GM12801 (cell line): ENCODE measurements around the gene ADSL.

Experiments
- TF ChIP-seq, protein P1 (sequence below): IDR thresholded peaks from one replicate; pipeline ENCODE4 v1.5.1; 2011; ENCODE audit warnings: control low read depth; ENCODE audit not compliant: insufficient read length; ENCODE audit errors: extremely low read depth

Gene ADSL

DNA sequence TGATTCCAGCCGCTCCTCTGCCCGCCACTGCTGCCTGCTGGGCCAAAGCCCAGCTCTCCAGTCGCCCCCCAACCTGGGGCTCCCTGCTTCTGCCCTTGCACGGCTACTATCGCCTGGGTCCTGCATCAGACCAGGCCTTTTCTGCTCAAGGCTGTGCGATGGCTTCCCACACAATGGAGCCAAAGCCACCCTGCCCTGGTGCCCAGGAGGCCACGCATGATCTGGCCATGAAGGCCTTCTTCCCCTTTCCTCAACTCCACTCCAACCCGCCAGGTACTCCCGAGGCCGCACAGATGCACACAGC is 69.9 kb downstream of the ADSL start:
- TF ChIP-seq, protein P1, sequence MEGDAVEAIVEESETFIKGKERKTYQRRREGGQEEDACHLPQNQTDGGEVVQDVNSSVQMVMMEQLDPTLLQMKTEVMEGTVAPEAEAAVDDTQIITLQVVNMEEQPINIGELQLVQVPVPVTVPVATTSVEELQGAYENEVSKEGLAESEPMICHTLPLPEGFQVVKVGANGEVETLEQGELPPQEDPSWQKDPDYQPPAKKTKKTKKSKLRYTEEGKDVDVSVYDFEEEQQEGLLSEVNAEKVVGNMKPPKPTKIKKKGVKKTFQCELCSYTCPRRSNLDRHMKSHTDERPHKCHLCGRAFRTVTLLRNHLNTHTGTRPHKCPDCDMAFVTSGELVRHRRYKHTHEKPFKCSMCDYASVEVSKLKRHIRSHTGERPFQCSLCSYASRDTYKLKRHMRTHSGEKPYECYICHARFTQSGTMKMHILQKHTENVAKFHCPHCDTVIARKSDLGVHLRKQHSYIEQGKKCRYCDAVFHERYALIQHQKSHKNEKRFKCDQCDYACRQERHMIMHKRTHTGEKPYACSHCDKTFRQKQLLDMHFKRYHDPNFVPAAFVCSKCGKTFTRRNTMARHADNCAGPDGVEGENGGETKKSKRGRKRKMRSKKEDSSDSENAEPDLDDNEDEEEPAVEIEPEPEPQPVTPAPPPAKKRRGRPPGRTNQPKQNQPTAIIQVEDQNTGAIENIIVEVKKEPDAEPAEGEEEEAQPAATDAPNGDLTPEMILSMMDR, result no peak

DNA sequence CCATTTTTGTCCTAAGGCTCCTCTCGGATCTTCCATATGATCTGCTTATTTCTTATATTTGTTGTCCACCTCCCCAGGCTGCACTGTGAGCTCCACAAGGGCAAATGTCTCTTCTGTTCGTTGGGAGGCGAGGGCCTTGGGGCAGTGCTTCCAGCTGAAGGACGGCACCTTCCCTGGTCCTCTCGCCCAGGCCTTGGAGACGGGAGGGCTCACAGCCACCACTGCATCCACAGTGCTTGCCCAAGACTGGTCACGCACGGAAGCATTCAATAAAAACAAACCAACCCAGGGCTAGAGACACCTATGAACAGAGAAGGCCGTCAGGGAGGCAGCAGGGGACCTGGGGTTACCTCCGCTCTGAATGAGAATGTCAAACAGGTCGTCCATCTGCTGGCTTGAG is 70.3 kb downstream of the ADSL start:
- TF ChIP-seq, protein P1, result no peak

DNA sequence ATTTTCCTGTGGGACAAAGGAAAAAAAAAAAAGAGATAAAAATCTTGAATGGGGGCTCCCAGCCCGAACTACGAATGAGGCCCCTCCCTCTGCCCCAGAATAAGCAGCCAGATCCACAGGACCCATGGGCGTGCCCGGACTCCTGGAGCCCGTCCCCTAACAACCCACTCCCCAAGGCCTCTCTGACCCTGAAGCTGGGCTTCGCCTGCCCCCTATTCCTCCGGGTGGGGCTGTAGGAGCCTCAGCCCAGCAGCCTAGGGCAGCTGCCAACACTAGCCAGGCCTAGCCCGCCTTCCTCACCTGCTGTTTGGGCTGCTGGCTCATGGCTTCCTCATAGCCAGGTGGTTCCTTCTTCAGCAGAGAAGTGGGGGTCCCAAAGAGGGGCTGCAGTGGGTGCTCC is 70.7 kb downstream of the ADSL start:
- TF ChIP-seq, protein P1, result no peak

DNA sequence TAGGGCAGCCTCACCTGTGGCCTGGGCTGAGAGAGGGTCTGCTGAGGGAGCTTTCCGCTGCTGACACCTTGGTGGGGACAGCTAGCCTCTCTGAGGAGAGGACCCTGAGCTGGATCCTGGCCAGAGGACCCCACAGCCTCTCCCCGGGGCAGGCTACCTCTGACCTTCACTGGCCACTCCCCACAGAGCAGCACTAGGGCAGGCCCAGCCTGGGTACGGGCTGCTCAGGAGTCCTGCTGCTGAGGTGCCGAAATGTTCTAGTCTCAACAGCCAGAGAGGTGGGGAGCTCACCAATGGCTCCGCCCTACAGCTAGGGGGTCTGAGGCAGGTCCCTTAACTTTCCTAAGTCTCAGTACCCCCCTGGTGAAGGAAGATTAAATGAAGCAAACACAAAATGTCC is 71.6 kb downstream of the ADSL start:
- TF ChIP-seq, protein P1, result no peak

GRCh38 chr22:40418366-40419201 is 72.3 kb downstream of the ADSL start:
- TF ChIP-seq, protein P1, result no peak

GRCh38 chr22:40419718-40420117 is 73.4 kb downstream of the ADSL start:
- TF ChIP-seq, protein P1, result no peak

GRCh38 chr22:40420341-40421081 is 74.2 kb downstream of the ADSL start:
- TF ChIP-seq, protein P1, result no peak
